ENCODE data around the gene TRPM2. TPM values are rescaled to one million over a fixed set of nuclear protein-coding genes. Genes with fewer than 3 reads are reported as not detected.

The TRPM2 gene
- total and polyA plus RNA-seq, 2 of the 13 experiments (the other 11 are each of a cell fraction or from before 2014, with no cell fraction given) = 0.07 to 0.20 TPM

DNA sequence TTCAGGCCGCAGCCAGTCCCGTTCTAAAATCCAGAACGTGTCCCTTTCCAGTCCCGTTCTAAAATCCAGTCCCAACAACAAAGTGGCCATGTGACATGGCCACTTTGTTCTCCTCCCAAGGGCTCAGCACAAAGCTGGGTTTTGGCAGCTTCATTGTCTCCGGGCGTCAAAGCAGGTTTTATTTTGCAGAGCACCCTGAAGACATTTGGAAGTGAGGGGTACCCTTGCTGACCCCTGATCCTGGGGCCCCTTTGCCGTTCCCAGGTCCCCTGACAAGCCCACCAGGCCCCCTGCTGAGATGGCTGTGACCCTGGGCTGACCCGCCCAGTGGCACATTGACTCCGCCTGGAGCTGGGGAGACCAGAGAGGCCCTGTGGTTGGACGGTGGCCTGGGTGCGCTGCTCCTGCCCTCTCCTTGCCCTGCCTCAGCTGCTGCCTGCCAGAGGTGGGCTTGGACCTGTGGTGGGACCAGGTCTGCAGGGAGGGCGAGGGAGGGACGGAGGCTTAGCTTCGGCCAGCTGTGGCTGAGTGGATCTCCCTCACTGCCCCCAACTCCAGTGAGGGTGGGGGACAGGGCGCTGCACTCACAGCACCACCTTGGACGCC lies 49.3 kb upstream of the TRPM2 start:
- ChIA-PET POLR2A (interaction anchor here (1.1 to 4.2 kb wide), 5 partner anchors 25 to 201 kb away, joined by 3 to 27 read pairs (median 6); partner anchors contain the start of gene CFAP410), CTCF (ENCODE audit: low intra/inter-chr PET ratio, low total read pairs) (no interaction called here)
- TF ChIP-seq SP5 (CRISPR knock-in tag; IDR thresholded peaks at IDR 0.05; ENCODE audit: borderline replicate concordance, low read depth) (0 out of 2 replicates have a peak, but pooled peaks have one; percentile 15), ZSCAN31 (CRISPR knock-in tag; IDR thresholded peaks at IDR 0.05; ENCODE audit: low read depth) (0 out of 2 replicates have a peak, but pooled peaks have one; percentile 4), ZBTB7A (CRISPR knock-in tag; IDR thresholded peaks at IDR 0.05) (0 out of 2 replicates have a peak, but pooled peaks have one; percentile 65), AGO2 (optimal IDR thresholded peaks at IDR 0.05; ENCODE audit: low read depth, low read length) (peak; percentile 34), ZNF281 (CRISPR knock-in tag; IDR thresholded peaks at IDR 0.05; ENCODE audit: borderline replicate concordance) (no peak), ZNF280B (CRISPR knock-in tag; IDR thresholded peaks at IDR 0.05; ENCODE audit: borderline replicate concordance) (peak; percentile 8; the same call in 1 of the 2 replicates), ZBTB38 (CRISPR knock-in tag; IDR thresholded peaks at IDR 0.05) (0 out of 2 replicates have a peak, but pooled peaks have one; percentile 9), ZNF607 (CRISPR knock-in tag; IDR thresholded peaks at IDR 0.05; ENCODE audit: borderline replicate concordance) (0 out of 2 replicates have a peak, but pooled peaks have one; percentile 20), HNRNPK (IDR thresholded peaks at IDR 0.05; ENCODE audit: low read depth, low read length, poor library complexity, severe bottlenecking) (no peak), ZNF768 (CRISPR knock-in tag; IDR thresholded peaks at IDR 0.05) (peak; percentile 85; the same call in 1 of the 2 replicates), ZNF34 (CRISPR knock-in tag; IDR thresholded peaks at IDR 0.05; ENCODE audit: borderline replicate concordance) (no peak), RBFOX2 (IDR thresholded peaks at IDR 0.05; ENCODE audit: low read depth, low read length) (peak; percentile 51), MXD1 (CRISPR knock-in tag; IDR thresholded peaks at IDR 0.05) (0 out of 2 replicates have a peak, but pooled peaks have one; percentile 31)
- Histone ChIP-seq H4K20me1 (ENCODE audit: insufficient read depth, low read length) (peaks cover 14% of the 10 kb centered on the region; the same call in 1 of the 2 replicates), H3K9me3 (ENCODE audit: low read length) (no peaks in the 10 kb centered on the region), H3K4me1 (ENCODE audit: insufficient read depth, low read length) (peaks cover 50% of the 10 kb centered on the region), H3K4me2 (ENCODE audit: low read depth, low read length) (peak overlapping the region; percentile 97), H3K9ac (ENCODE audit: insufficient read depth, low read depth, low read length) (peak overlapping the region; percentile 53), H3K27ac (ENCODE audit: extremely low read length, insufficient read depth, low read length) (peak overlapping the region; percentile 87), H2AFZ (ENCODE audit: low read length) (no peak overlapping the region), H3K27me3 (ENCODE audit: control insufficient read depth in 1 of 2, insufficient read depth in 2 of 2, low read length in 2 of 2) (no peaks in the 10 kb centered on the region), H3K4me3 (replicated peaks in 1 of 3; ENCODE audit: insufficient read depth in 1 of 3, low read depth in 2 of 3, low read length in 3 of 3) (peak overlapping the region in 1 of 3 experiments; percentile 80; a peak in 2 of 6 replicates), H3K36me3 (replicated peaks in 1 of 2; ENCODE audit: control insufficient read depth in 1 of 2, insufficient read depth in 2 of 2, low read length in 2 of 2) (peaks cover 4 to 21% of the 10 kb centered on the region in 2 experiments; a peak in 3 of 5 replicates), H3K79me2 (ENCODE audit: insufficient read depth, low read length) (peaks cover 31% of the 10 kb centered on the region)
- BruUV-seq (replicated peaks) = no TSS peak
- FAIRE-seq = no peak
- no peak for ATAC-seq
- DNase-seq (ENCODE audit: low spot score) = no peak
- 94% methylated on average over 3 of the region's 16 CpGs for WGBS (ENCODE audit: low lambda C conversion rate)
- in situ Hi-C loops (cut with HindIII; ENCODE audit: extremely low pct_ligation_motif_present, low pct_unique_long_range_greater_than_20kb) = loop anchor here (5.0 kb wide), 1 partner anchor 33 kb away; the partner anchor contains the start of gene CFAP410
- intact Hi-C loops (cut with micrococcal nuclease; ENCODE audit: unreplicated experiment) = loop anchor here (10.0 kb wide), 1 partner anchor 181 kb away; no protein-coding TSS in a partner anchor

Measured in HepG2 (cell line).